ENCODE results near the gene CCDC83.
"Not testable (repeated sequence)": the region's sequence is repeated elsewhere in the genome, so short reads cannot be mapped to it uniquely, and the experiment has no call there.

CCDC83 gene

GRCh38 chr11:85835729-85836128, 19.5 kb upstream of the CCDC83 start:
- DNase-seq (ENCODE audit: low read depth in 2 of 2) = no peak

- not testable (repeated sequence) for DNase-seq (ENCODE audit: low read depth in 2 of 2)
These were observed 14.3 kb upstream of the CCDC83 start for GRCh38 chr11:85840932-85841331.

GRCh38 chr11:85843929-85844328, 11.3 kb upstream of the CCDC83 start:
- DNase-seq (ENCODE audit: low read depth in 2 of 2) = no peak

GRCh38 chr11:85844439-85845123, 10.6 kb upstream of the CCDC83 start:
- no peak for DNase-seq (ENCODE audit: low read depth in 2 of 2)

- no peak for DNase-seq (ENCODE audit: low read depth in 2 of 2)
These were observed 10.0 kb upstream of the CCDC83 start for GRCh38 chr11:85845124-85845631.

GRCh38 chr11:85847436-85847835, 7.7 kb upstream of the CCDC83 start:
- no peak for DNase-seq (ENCODE audit: low read depth in 2 of 2)

- DNase-seq (ENCODE audit: low read depth in 2 of 2) = no peak
These were observed 7.2 kb upstream of the CCDC83 start for GRCh38 chr11:85848006-85848405.

GRCh38 chr11:85848556-85848955, 6.6 kb upstream of the CCDC83 start:
- no peak for DNase-seq (ENCODE audit: low read depth in 2 of 2)

GRCh38 chr11:85852754-85853153, 2.4 kb upstream of the CCDC83 start:
- DNase-seq (ENCODE audit: low read depth in 2 of 2) = not testable (repeated sequence)

- DNase-seq (ENCODE audit: low read depth in 2 of 2) = not testable (repeated sequence)
These were observed 1.6 kb upstream of the CCDC83 start for GRCh38 chr11:85853541-85853940.

- no peak for DNase-seq (ENCODE audit: low read depth in 2 of 2)
These were observed 999 bp upstream of the CCDC83 start for GRCh38 chr11:85854212-85854556.

GRCh38 chr11:85854557-85855340, 434 bp upstream of the CCDC83 start:
- DNase-seq (ENCODE audit: low read depth in 2 of 2) = peak; percentile 75 to 77

GRCh38 chr11:85857098-85857497, 1.9 kb downstream of the CCDC83 start:
- DNase-seq (ENCODE audit: low read depth in 2 of 2) = no peak

GRCh38 chr11:85859541-85859940, 4.4 kb downstream of the CCDC83 start:
- not testable (repeated sequence) for DNase-seq (ENCODE audit: low read depth in 2 of 2)

GRCh38 chr11:85863855-85864254, 8.7 kb downstream of the CCDC83 start:
- DNase-seq (ENCODE audit: low read depth in 2 of 2) = no peak

GRCh38 chr11:85866137-85866827, 11.1 kb downstream of the CCDC83 start:
- no peak for DNase-seq (ENCODE audit: low read depth in 2 of 2)

GRCh38 chr11:85867751-85868150, 12.6 kb downstream of the CCDC83 start:
- no peak for DNase-seq (ENCODE audit: low read depth in 2 of 2)

- DNase-seq (ENCODE audit: low read depth in 2 of 2) = no peak
These were observed 14.6 kb downstream of the CCDC83 start for GRCh38 chr11:85869781-85870180.

GRCh38 chr11:85874265-85874664, 19.1 kb downstream of the CCDC83 start:
- no peak for DNase-seq (ENCODE audit: low read depth in 2 of 2)

GRCh38 chr11:85875505-85875904, 20.3 kb downstream of the CCDC83 start:
- no peak for DNase-seq (ENCODE audit: low read depth in 2 of 2)

GRCh38 chr11:85884581-85885021, 29.4 kb downstream of the CCDC83 start:
- no peak for DNase-seq (ENCODE audit: low read depth in 2 of 2)
